Nucleus accumbens (tissue), 56 donors: Measurements from ENCODE around the gene TPRG1L.

ENCODE experiments used
- DNase-seq, 56 donors: peaks; one replicate each; lab custom pipeline; 2025; lab: John Stamatoyannopoulos, UW

TPRG1L gene

GRCh38 chr1:3673381-3674099 is 48.7 kb downstream of the TPRG1L start:
- DNase-seq, result no peak

GRCh38 chr1:3674100-3675094 is 49.6 kb downstream of the TPRG1L start:
- DNase-seq, result no peak

GRCh38 chr1:3675436-3675835 is 50.6 kb downstream of the TPRG1L start:
- no peak for DNase-seq

- no peak for DNase-seq
Measured at GRCh38 chr1:3676581-3677470, 52.0 kb downstream of the TPRG1L start.

GRCh38 chr1:3677484-3677883 is 52.7 kb downstream of the TPRG1L start:
- DNase-seq, result no peak

- DNase-seq, result no peak
Measured at GRCh38 chr1:3678361-3679097, 53.7 kb downstream of the TPRG1L start.

- DNase-seq, result no peak
Measured at GRCh38 chr1:3679098-3679555, 54.3 kb downstream of the TPRG1L start.
